Vagina (tissue), 2 donors: ENCODE results near the gene ATOH8.

Experiments used
- CTCF ChIP-seq, 3 experiments: fragments of 450-650 bp in 2 of 3; fragments of 200-600 bp in 1 of 3; sonication (generic) in 1 of 3; IDR thresholded peaks; one replicate each; pipeline ENCODE4 v1.5.1; 2017 to 2019; ENCODE audit warnings: antibody characterized with exemption in 3 of 3, mild to moderate bottlenecking in 2 of 3, moderate library complexity in 2 of 3
- POLR2A ChIP-seq, 2 donors: fragments of 450-650 bp; IDR thresholded peaks; one replicate each; pipeline ENCODE4 v1.6.1; 2017; ENCODE audit warnings: antibody characterized with exemption in 2 of 2, mild to moderate bottlenecking in 2 of 2, moderate library complexity in 2 of 2

GRCh38 chr2:85731606-85732005, 22.2 kb upstream of the ATOH8 start:
- TF ChIP-seq CTCF (IDR thresholded peaks at IDR 0.05): no peak
- no peak for TF ChIP-seq POLR2A (IDR thresholded peaks at IDR 0.05)
